GM10266 (cell line): ENCODE data around the gene GSTA4.
"Not testable (repeated sequence)": the region's sequence is repeated elsewhere in the genome, so short reads cannot be mapped to it uniquely, and the experiment has no call there.

Experiments
- DNase-seq: peaks from one replicate; pipeline ENCODE4 v3.0.0; 2012; ENCODE audit errors: extremely low spot score
- CTCF ChIP-seq: IDR thresholded peaks from 2 replicates; pipeline ENCODE4 v1.5.1; 2012; ENCODE audit warnings: mild to moderate bottlenecking, low read depth; ENCODE audit not compliant: control insufficient read depth, insufficient read depth; ENCODE audit errors: missing control alignments

Gene GSTA4

GRCh38 chr6:52962701-52963100 lies 32.4 kb downstream of the GSTA4 start:
- TF ChIP-seq CTCF, result no peak
- no peak for DNase-seq

GRCh38 chr6:52961022-52961421 lies 34.1 kb downstream of the GSTA4 start:
- not testable (repeated sequence) for DNase-seq

- DNase-seq, result not testable (repeated sequence)
Measured at GRCh38 chr6:52960211-52960610, 34.9 kb downstream of the GSTA4 start.

GRCh38 chr6:52958546-52959255 lies 36.4 kb downstream of the GSTA4 start:
- no peak for TF ChIP-seq CTCF
- DNase-seq, result no peak

- DNase-seq, result no peak
- no peak for TF ChIP-seq CTCF
Measured at GRCh38 chr6:52955871-52956270, 39.2 kb downstream of the GSTA4 start.

- DNase-seq, result no peak
- no peak for TF ChIP-seq CTCF
Measured at GRCh38 chr6:52953911-52954839, 40.9 kb downstream of the GSTA4 start.

GRCh38 chr6:52946306-52946705 lies 48.8 kb downstream of the GSTA4 start:
- TF ChIP-seq CTCF, result no peak
- no peak for DNase-seq

GRCh38 chr6:52942821-52943220 lies 52.3 kb downstream of the GSTA4 start:
- DNase-seq, result not testable (repeated sequence)
